Fibroblast of lung (primary cell): ENCODE data around the gene FAM131B.

Experiments
- EZH2 ChIP-seq: IDR thresholded peaks from 2 replicates; pipeline ENCODE4 v1.5.1; 2012; ENCODE audit warnings: low read length, control low read depth, mild to moderate bottlenecking; ENCODE audit errors: missing control alignments
- TF ChIP-seq, protein P1 (sequence below), 2 donors: IDR thresholded peaks in 1 of 2; conservative IDR thresholded peaks in 1 of 2; 1 replicate in 1 of 2; 2 replicates in 1 of 2; pipeline ENCODE4 v1.5.1; 2011 to 2012; ENCODE audit warnings: low read length in 2 of 2, control low read depth in 1 of 2, inconsistent platforms in 1 of 2, low read depth in 1 of 2, mild to moderate bottlenecking in 1 of 2

GRCh38 chr7:143337216-143337615, 25.3 kb downstream of the FAM131B start:
- TF ChIP-seq, protein P1, sequence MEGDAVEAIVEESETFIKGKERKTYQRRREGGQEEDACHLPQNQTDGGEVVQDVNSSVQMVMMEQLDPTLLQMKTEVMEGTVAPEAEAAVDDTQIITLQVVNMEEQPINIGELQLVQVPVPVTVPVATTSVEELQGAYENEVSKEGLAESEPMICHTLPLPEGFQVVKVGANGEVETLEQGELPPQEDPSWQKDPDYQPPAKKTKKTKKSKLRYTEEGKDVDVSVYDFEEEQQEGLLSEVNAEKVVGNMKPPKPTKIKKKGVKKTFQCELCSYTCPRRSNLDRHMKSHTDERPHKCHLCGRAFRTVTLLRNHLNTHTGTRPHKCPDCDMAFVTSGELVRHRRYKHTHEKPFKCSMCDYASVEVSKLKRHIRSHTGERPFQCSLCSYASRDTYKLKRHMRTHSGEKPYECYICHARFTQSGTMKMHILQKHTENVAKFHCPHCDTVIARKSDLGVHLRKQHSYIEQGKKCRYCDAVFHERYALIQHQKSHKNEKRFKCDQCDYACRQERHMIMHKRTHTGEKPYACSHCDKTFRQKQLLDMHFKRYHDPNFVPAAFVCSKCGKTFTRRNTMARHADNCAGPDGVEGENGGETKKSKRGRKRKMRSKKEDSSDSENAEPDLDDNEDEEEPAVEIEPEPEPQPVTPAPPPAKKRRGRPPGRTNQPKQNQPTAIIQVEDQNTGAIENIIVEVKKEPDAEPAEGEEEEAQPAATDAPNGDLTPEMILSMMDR (conservative IDR thresholded peaks at IDR 0.05 in 1 of 2, IDR thresholded peaks at IDR 0.05 in 1 of 2; ENCODE audit: low read depth in 1 of 2, low read length in 2 of 2): no peak
- no peak for TF ChIP-seq EZH2
